Measurements from ENCODE around the gene CST7.

DNA sequence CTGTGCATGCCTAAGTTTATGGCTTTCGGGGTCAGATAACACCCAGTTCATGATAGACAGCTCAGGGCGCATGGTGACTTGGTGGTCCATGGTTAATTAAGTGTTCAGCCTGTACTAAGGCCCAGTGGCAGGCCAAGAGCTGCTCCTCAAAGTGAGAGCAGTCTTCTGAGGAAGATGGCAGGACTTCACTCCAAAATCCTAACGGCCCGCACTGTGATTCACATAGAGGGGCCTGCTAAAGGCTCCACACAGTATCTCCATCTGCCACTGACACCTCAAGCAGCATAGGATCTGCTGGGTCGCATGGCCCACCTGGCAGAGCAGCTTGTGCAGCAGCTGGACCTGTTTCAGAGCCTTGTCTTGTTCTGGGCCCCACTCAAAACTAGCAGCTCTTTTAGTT, 10.6 kb upstream of the CST7 start:
- TF ChIP-seq, protein P1, sequence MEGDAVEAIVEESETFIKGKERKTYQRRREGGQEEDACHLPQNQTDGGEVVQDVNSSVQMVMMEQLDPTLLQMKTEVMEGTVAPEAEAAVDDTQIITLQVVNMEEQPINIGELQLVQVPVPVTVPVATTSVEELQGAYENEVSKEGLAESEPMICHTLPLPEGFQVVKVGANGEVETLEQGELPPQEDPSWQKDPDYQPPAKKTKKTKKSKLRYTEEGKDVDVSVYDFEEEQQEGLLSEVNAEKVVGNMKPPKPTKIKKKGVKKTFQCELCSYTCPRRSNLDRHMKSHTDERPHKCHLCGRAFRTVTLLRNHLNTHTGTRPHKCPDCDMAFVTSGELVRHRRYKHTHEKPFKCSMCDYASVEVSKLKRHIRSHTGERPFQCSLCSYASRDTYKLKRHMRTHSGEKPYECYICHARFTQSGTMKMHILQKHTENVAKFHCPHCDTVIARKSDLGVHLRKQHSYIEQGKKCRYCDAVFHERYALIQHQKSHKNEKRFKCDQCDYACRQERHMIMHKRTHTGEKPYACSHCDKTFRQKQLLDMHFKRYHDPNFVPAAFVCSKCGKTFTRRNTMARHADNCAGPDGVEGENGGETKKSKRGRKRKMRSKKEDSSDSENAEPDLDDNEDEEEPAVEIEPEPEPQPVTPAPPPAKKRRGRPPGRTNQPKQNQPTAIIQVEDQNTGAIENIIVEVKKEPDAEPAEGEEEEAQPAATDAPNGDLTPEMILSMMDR (IDR thresholded peaks at IDR 0.05) = no peak
- TF ChIP-seq POLR2A (IDR thresholded peaks at IDR 0.05) = no peak

Measured in right lobe of liver (tissue), 4 donors.